SKM-1 treated with dmso at 0.1 percent for 144 hours (cell line): ENCODE data around the gene STX16.

Source experiments
- DNase-seq: peaks from one replicate; lab custom pipeline; 2025; ENCODE audit not compliant: unreplicated experiment; lab: John Stamatoyannopoulos, UW

STX16 gene

DNA sequence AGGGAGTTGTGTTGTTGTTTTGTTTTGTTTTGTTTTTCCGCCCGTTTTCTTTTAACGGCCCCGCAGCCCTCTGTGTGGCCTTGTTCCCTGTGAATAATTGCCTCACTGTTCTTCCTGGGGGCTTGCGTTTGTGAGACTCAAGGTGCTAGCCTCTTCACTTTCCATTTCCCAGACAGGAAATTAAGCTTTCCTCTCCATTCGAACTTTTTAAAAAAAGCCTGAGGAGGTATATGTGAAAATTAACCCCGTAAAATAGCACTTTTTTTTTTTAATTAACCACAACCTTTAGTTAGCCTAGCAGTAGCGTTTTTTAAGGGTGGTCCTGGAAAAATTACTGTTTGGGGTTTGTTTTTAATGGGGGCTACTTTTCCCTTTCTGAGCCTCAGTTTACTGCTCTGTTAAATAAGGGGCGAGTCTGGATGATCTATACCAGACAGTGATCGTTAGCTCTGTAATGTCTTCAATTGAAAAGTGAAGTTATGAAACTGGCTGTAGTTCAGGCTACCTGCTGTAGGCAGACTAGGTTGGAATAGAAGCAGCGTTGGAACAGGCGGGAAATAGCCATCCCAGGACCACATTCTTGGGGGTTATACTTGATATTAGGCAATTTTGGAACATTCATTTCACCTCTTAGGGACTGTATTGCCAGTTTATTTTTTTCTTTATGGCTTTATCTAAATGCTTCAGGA, 1.7 kb downstream of the STX16 start:
- no peak for DNase-seq

DNA sequence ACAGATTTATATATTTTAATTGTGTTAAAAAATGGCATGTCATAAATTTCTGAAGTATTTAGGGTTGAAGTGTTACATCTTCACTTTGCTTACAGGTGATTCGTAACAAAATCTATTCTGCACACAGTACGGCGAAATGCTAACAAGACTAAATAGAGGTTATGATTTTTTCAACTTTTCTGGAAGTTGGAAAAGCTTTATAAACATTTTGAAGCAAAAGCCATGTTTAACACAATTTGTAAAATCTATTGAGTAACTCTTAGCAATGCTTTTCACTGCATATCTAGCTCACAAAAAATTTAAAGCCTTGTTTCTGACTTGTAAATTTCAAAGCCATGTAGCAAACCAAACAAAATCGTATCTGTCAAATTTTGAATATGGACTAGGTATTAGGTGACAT, 3.3 kb downstream of the STX16 start:
- no peak for DNase-seq

DNA sequence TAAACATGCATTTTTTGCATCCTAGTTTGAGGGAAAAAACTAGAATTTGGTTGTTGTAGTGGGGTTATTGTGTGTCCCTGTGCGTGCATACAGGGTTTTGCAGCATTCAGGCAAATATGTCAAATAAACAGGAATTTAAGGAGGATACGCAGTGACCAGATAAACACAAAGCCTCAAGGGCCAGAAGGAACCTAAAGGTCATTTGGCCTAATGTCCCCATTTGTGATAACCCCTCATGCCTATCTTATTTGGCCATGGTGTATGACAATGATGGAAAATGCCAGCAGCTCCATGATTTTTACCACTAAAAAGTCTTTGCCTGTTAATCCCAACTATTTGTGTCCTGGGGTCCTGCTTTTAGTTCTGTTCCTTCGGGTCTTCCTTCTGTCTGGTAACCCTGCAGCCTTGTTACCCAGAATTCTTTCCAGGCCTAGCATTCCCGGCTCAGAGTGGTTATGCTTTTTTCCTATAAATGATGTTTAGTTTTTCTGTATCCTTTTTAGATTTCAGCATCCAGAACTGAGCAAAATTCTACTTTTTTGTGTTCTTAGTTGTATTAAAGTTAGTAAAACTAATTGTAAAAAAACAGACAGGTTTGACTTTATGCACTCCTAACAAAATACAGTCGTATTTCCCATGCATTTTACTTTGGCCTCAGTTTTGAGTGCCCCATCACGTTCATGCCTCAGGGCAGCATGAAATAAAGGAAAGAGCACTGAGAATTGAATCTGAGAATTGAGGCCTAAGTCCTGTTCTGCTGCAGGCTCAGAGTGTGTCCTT, 4.4 kb downstream of the STX16 start:
- DNase-seq, result no peak

DNA sequence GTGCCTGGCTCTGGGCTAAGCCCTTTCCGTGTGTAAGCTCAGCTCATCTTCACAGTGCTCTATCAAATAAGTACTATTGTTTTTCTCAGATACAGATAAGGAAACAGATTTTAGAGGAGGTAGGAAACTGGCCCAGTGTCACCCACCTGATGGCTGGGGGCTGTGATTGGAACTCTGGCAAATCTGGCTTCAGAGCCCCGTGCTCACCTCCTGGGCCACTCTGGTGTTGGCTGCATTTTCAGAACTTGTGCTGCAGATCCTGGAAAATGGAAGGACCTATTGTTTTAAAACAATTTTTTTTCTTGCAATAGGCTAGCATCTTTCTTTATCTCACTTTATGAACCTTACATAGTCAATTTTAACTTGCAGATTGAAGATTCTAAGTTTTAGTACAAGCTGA, 5.7 kb downstream of the STX16 start:
- no peak for DNase-seq

DNA sequence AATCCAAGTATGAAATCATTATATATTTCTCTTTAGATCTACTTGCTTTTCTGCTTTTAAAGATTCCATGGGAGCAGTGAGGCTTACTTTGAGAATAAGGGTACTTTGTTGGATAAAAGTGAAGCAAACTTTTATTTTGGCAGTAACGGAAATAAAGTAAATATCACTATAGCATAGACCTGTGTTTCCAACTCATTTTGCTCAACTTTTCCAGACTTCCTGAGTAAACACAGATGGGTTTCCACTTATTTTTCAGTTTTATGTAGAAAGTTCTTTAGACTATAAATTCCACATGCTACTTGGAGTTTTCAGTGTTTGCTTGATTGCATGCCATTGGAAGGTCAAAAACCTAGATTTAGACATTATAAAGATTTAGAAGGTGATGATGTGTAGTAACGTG, 6.2 kb downstream of the STX16 start:
- no peak for DNase-seq

DNA sequence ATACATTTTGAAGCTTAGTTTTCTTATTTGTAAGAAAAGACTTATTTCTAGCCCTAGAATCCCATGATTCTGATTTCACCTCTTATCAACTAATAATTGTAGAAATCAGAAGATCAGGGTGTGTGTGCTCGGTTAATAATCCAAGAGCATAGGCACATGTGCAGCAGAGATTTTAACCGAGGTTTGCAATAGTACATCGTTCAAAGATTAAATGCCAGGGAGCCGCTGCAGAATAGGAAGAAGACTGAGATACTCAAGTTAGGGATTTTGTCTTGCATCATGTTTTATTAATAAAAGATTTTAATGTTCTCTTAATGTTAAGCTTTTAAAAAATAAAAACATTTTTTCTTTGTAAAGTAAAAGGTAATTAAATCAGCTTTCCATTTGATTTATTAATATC, 6.9 kb downstream of the STX16 start:
- no peak for DNase-seq

DNA sequence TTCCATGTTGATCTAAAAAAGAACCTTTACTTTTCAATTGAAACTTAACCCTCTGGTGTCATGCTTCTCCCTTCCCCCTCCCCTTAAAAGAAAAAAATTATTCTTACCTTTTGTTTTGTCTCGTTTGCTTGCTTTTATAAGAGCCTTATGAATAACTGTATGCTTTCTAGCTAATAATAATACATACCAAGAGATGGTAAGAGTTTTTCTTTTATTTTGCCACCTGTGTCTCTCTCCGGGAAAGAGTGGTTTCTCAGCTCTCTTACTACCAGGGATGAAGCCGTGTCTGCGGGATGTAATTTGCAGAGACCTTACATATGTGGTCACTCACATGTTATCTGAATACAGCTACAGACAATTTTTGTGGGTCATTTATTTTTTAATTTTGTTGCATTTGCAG, 7.7 kb downstream of the STX16 start:
- no peak for DNase-seq

DNA sequence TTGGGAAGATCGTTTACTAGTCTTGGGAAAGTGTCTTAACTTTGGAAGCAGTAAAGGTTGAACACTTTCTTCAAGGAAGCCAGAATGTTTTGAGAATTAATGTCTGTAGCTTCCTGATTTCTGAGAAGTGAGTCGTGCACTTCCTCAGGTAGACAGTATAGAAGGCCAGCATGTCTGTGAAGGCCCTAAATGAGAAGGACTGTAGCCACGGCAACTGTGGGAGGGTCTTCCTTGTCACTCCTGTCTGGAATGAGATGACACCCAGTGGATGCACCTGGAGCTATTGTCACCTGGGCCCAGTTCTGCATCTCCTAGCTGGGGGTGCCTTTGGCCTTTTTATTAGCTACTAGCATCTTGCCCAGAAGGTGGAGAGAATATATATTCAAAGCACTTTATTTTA, 8.8 kb downstream of the STX16 start:
- DNase-seq, result no peak

DNA sequence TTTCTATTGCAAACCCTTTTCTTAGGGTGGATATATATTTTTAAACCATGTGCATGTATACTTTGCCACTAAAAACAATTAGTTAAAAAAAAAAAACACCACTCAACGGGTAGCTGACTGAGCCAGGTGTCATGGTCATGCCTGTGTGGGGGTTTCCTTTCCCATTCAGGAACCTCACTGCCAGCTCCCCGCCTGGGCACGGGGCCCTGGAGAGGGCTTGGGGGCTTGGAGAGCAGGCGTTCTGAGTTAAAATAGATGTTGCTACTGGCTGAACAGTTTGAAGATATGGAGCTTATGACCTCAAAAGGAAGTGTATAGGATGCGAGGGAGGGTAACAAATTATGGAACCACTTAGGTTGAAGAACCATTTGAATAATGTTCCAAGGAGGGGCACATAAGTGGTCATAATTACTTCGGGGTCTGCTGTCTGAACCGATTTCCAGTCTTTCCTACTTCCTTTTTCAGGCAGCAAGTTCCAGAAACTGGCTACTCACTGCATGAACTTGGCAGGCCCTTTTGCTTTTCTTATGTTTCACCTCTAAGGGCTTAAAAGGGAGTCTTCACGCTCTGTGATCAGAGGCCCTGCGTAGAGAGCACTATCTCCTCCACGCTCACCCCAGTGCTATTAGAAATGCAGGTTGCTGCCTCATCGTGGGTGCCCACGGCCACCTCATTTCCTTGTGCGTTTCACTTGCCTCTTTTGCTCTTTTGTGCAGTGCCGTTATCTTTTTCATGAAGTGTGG, 9.9 kb downstream of the STX16 start:
- DNase-seq, result no peak

DNA sequence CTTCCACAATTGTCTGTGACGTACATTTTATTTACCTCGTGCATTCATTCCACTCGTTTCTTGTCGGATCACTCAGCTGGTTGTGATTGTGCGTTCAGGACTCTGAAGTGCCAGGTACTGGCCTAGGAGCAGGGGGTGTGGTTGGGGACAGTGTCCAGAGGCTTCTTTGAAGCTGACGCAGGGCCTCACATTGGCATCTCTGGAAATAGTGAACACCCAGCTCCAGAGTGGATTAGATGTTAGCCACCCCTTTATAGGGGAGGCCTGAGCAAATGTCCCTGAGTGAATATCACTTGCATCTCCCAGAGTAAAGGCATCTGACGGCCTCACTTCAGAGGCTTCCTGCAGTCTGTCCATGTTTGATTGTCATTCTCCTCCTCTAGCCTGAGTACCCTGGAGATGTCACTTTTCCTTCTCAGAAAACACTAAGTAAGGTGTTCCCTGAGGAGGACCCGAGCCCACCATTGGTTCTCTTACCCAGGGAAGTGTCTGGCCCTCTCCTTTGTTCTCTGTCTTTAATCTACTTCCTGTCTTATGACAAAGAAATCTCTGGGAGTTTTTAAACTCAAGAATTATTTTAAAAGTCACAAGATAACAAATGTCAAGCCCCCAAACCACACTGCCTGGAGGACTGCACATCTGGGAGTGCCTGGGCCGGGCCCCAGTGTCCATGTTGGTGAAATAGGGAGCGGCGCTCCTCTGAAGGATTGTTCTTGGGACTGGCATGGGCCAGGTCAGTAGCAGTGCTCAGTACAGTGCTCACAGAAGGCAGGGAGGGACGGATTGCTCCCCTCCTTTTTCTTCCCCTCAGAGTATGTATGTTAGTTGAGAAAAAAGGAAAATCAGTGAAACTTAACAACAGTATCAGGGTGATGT, 10.8 kb downstream of the STX16 start:
- no peak for DNase-seq

DNA sequence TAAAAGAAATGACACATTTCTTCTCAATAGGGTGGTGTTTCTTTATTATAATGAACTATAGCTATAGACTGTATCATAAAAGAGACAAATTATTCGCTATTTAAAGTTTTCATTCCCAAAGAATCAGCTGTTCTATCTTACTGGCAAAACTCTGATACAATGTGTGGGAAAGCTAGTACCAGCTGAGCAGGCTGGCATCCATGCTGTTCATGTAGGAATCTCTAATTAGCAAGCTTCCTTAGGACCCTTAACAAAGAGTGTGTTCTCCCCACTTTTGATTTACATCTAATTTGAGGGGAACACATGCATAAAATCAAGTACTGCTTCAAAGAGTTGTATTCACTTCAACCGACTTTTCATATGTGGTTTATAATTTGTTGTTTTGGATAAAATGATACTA, 13.2 kb downstream of the STX16 start:
- DNase-seq, result no peak

DNA sequence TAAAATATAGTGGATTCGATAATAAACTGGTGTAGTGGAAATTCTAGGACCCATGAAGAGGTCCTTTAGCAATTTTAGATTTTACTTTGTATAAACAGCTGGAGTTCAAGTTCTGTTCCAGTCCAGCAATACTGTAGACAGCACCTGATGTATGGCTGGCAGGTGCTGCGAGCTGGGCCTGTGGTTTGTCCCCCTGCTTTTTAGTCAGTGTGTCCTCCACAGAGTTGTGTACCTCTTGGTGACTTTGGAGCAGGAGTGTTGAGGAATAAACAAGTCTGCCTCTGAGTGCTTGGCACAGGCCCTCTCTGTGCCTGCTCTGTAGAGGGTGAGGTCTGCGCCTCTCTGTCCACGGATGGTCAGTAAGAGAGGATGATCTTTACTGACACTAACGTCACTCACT, 13.8 kb downstream of the STX16 start:
- no peak for DNase-seq

DNA sequence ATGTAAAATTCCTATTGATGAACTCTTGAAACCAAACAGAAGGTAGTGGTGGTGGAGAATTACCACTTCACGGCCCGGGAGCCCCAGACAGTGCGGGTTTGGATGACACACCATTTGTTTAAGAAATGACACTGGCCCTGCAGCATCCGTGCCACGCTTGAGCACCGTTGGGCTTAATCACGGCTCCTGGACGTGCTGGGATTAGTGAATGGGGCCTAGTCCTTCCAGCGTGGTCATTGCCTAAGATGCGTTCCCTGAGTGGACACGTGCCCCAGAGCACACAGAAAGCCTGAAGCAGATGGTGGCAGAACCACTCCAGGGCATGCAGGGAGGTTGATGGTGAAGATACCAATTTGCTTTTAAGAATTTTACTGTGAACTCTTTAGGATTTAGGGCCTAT, 14.5 kb downstream of the STX16 start:
- no peak for DNase-seq

DNA sequence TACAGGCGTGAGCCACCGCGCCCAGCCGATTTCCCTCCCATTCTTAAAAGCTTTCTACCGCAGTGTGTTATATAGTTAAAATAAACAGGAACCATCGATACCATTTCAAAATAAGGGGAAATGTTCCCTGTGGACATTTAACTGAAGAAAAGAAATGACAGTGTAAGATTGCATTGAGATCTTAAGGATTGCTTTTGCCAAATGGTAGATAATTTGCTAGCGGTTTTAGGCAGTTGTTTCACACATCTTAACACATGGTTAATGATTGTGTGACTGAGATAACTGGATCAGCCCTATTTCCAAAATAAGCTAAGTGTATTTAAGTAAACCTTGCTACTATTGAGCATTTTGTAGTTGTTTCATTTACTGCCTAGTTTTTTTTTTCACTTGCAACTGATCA, 15.6 kb downstream of the STX16 start:
- DNase-seq, result no peak

DNA sequence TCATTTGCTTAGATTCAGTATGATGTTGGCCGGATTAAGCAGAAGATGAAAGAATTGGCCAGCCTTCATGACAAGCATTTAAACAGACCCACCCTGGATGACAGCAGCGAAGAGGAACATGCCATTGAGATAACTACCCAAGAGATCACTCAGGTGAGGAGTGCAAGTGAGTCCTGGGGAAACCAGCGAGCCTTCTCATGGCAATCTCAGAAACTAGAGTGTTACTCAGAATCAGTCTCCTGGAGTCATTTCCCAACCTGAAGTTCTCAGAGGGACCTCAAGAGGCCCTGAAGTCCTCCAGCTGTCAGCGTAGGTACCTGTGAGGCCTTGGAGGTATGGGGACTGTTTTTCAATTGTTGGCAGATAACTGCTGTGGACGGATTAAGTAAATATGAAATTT, 16.9 kb downstream of the STX16 start:
- no peak for DNase-seq

DNA sequence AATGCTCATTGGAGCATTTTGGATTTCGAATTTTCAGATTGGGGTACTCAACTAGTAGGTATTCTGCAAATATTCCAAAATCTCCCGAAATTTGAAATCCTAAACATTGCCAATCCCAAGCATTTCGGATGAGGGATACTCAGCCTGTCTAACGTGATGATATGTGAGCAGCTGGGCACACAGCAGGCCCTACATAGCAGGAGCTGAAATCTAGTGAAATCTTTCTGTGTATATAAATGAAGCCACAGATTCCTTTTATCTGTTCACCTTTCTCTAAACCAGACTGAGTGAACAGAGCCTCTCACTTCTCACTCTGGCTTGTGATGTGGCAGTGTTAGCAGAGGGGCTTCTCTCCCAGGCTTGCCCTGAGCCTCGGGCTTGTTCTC, 17.8 kb downstream of the STX16 start:
- DNase-seq, result no peak

DNA sequence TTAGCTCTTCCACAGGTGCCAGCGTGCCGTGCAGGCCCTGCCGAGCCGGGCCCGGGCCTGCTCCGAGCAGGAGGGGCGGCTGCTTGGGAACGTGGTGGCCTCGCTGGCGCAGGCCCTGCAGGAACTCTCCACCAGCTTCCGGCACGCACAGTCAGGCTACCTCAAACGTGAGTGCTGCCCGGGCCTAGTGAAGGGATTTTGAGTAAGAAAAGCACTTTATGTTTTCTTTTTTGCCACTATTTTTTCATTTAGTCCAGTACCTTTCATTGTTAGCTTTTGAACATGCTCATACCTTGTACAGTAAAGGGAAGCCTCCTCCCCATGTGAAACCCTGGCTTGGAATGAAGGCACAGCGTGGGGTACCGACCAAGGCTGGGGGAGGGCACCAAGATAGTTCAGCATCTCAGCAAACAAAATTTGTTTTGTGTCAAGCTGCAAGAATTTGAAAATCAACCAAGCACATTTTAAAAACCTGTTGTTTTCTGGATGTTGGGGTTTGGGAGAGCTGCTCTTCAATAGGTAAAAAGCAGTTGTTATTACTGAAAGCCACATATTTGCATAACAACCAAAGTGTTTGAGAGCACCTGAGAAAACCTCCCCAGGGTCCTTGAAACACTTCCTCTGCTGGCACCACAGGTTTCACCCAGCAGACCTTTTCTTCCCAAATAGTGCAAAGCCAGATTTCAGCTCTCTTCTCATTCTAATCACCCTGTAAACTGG, 18.4 kb downstream of the STX16 start:
- DNase-seq, result no peak

DNA sequence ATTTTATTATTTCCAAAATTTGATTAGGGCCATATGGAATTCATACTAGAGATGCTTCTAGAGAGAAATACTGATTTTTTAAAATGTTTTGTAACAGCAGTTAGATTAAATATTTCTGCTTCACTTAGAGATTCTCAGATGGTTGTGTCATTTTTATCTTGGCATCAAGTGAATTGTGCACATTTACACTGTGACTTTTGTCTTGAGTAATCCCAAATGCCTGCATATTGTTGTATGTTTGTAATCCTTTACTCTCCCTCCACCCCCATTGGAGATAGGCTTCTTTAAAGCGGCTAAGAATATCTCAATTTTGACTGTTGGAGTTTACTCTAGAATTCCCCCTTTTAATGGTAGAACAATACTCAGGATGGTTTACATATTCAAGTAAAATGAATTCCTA, 19.0 kb downstream of the STX16 start:
- DNase-seq, result no peak

DNA sequence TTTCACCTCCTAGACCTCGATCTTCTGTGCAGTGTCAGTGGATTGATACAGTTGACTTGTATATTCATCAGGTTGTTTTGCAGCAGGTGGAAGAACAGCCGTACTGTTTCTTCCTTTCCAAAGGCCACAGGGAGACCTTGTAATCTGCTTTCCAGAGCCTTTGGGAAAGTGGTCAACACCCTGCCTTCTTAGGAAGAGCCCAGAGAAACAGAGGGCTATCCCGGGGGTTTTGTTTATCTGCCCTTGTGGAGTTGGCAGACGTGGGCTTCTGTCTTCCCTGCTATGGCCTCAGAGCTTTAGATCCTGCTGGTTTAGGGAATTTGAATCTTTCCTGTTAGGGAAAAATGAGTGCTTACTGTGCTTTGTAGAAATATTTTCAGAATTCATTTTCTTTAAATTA, 19.6 kb downstream of the STX16 start:
- DNase-seq, result no peak

DNA sequence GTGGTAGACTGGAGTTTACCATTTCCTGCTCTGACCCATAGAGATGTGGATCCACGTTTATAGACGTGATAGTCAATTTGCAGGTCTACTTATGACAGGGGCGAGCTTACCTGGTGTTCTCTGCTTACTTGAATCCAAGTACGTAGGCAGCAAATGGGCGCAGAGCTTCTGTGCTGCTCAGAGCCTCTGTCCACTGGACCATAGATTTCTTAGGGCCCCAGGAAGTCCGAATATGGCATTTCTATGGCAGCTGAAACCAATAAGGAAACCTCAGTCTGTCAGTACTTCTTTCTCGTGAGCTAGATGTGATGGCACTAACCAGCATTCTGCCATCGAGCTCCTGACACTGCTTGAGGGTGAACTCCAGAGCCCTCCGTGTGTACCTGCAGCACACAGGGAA, 22.0 kb downstream of the STX16 start:
- no peak for DNase-seq

DNA sequence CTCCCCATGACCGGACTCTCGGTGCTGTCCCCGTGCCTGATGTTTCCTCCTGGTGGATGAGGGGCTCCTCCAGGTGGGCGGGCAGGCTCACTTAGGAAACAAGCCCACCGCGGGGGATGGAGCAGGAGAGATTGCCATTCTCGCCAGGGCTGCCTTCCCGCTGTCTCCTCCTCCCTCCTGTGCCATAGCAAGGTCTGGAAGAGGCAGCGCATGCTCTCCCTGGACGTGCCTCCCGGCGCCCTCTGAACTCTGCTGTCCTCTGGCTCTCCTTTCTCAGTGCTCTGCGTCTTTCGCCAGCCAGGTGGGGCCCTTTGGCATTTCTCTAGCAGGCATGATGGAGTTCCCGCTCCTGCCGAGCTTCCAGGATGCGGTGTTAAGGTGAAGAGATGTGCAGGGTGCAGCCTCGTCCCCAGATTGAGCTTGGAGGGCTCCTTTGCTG, 24.1 kb downstream of the STX16 start:
- no peak for DNase-seq
